ENCODE results near the gene RIC3.

DNA sequence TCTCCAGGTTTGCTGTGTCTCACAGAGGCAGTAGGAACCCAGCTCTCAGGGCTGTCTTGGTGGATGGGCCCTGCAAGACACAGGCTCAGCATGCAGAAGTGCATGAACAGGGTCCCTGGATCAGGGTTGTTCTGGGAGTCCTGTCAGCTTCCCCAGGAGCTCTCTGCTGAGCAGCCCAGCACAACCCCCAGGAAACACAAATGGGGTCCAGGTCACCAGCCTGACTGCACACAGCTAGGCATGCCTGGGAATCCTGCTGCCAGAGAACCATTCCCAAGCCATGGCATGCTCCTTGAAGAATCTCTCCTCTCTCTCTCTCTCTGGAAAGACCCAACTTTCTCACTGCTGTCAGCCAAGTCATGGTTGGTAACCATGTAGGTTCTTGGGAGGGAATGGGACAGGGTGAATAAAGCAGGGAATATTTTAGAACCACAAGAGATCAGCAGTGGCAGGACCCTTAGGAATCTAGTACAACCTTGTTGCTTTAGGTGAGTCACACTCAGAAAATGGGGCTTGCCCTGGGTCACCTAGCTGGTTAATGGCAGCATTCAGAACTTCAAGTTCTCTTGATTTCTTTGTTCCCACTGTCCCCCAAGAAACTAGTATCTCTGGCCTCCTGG, 66.4 kb downstream of the RIC3 start:
- TF ChIP-seq SRF (IDR thresholded peaks at IDR 0.05; ENCODE audit: low read depth) (no peak), ZNF274 (IDR thresholded peaks at IDR 0.05; ENCODE audit: low read depth, low read length) (no peak), MAX (IDR thresholded peaks at IDR 0.05) (no peak), EZH2 (IDR thresholded peaks at IDR 0.05) (no peak), POLR2A (IDR thresholded peaks at IDR 0.05; ENCODE audit: borderline replicate concordance, extremely low read depth, insufficient read depth, insufficient read length) (no peak)
- TF ChIP-seq, protein P1, sequence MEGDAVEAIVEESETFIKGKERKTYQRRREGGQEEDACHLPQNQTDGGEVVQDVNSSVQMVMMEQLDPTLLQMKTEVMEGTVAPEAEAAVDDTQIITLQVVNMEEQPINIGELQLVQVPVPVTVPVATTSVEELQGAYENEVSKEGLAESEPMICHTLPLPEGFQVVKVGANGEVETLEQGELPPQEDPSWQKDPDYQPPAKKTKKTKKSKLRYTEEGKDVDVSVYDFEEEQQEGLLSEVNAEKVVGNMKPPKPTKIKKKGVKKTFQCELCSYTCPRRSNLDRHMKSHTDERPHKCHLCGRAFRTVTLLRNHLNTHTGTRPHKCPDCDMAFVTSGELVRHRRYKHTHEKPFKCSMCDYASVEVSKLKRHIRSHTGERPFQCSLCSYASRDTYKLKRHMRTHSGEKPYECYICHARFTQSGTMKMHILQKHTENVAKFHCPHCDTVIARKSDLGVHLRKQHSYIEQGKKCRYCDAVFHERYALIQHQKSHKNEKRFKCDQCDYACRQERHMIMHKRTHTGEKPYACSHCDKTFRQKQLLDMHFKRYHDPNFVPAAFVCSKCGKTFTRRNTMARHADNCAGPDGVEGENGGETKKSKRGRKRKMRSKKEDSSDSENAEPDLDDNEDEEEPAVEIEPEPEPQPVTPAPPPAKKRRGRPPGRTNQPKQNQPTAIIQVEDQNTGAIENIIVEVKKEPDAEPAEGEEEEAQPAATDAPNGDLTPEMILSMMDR (IDR thresholded peaks at IDR 0.05 in 2 of 3, conservative IDR thresholded peaks at IDR 0.05 in 1 of 3; ENCODE audit: borderline replicate concordance in 1 of 3, insufficient read depth in 1 of 3, low read depth in 2 of 3, low read length in 2 of 3): no peak
